HepG2 (cell line): Measurements from ENCODE around the gene RNU7-1.

Experiments
- ADNP ChIP-seq: sonication (generic); formaldehyde crosslinking; IDR thresholded peaks from 2 replicates; pipeline ENCODE4 v1.4.0; 2020; ENCODE audit warnings: missing genetic modification reagents
- CEBPB ChIP-seq: IDR thresholded peaks from 2 replicates; pipeline ENCODE4 v1.6.1; 2011; ENCODE audit warnings: low read depth, low read length, improper control_type of control experiment, borderline replicate concordance
- IRF2 ChIP-seq: IDR thresholded peaks from 2 replicates; pipeline ENCODE4 v1.6.1; 2018; ENCODE audit warnings: missing genetic modification reagents, missing compliant biosample characterization
- MTA1 ChIP-seq: sonication (generic); formaldehyde crosslinking; IDR thresholded peaks from 2 replicates; pipeline ENCODE4 v1.4.0; 2020; ENCODE audit warnings: missing genetic modification reagents, mild to moderate bottlenecking, borderline replicate concordance
- SYNCRIP ChIP-seq: fragments of 200-400 bp; formaldehyde crosslinking; IDR thresholded peaks from 2 replicates; pipeline ENCODE4 v1.6.1; 2018; ENCODE audit warnings: mild to moderate bottlenecking, low read depth, low read length; ENCODE audit not compliant: insufficient read depth
- TBP ChIP-seq: sonication (generic); formaldehyde crosslinking; IDR thresholded peaks from 2 replicates; pipeline ENCODE4 v1.5.0; 2020; ENCODE audit warnings: missing genetic modification reagents
- ZNF792 ChIP-seq: IDR thresholded peaks from 2 replicates; pipeline ENCODE4 v1.6.1; 2016
- TF ChIP-seq, protein P1 (sequence below), 2 experiments: sonication (generic) in 1 of 2; formaldehyde crosslinking in 1 of 2; IDR thresholded peaks; 2 replicates each; pipeline versions ENCODE4 v1.5.1 to v1.6.1; 2011 to 2020; ENCODE audit warnings: borderline replicate concordance in 1 of 2, low read depth in 1 of 2, low read length in 1 of 2, mild to moderate bottlenecking in 1 of 2, missing genetic modification reagents in 1 of 2, moderate library complexity in 1 of 2
- TF ChIP-seq, protein P2 (sequence below), 2 experiments: fragments of 450-650 bp in 1 of 2; sonication (generic) in 1 of 2; formaldehyde crosslinking in 1 of 2; IDR thresholded peaks; 2 replicates each; pipeline versions ENCODE4 v1.6.1 to v1.8.0; 2016 to 2022; ENCODE audit warnings: antibody characterized with exemption in 1 of 2, mild to moderate bottlenecking in 1 of 2, missing genetic modification reagents in 1 of 2
- TF ChIP-seq, protein P3 (sequence below): sonication (generic); formaldehyde crosslinking; IDR thresholded peaks from 2 replicates; pipeline ENCODE4 v1.4.0; 2020; ENCODE audit warnings: missing genetic modification reagents
- TF ChIP-seq, protein P4 (sequence below): sonication (generic); formaldehyde crosslinking; IDR thresholded peaks from 2 replicates; pipeline ENCODE4 v1.8.0; 2022; ENCODE audit warnings: missing genetic modification reagents, low read depth, mild to moderate bottlenecking, borderline replicate concordance
- TF ChIP-seq, protein P5 (sequence below): sonication (generic); formaldehyde crosslinking; IDR thresholded peaks from 2 replicates; pipeline ENCODE4 v1.5.0; 2020; ENCODE audit warnings: missing genetic modification reagents, mild to moderate bottlenecking, borderline replicate concordance

DNA sequence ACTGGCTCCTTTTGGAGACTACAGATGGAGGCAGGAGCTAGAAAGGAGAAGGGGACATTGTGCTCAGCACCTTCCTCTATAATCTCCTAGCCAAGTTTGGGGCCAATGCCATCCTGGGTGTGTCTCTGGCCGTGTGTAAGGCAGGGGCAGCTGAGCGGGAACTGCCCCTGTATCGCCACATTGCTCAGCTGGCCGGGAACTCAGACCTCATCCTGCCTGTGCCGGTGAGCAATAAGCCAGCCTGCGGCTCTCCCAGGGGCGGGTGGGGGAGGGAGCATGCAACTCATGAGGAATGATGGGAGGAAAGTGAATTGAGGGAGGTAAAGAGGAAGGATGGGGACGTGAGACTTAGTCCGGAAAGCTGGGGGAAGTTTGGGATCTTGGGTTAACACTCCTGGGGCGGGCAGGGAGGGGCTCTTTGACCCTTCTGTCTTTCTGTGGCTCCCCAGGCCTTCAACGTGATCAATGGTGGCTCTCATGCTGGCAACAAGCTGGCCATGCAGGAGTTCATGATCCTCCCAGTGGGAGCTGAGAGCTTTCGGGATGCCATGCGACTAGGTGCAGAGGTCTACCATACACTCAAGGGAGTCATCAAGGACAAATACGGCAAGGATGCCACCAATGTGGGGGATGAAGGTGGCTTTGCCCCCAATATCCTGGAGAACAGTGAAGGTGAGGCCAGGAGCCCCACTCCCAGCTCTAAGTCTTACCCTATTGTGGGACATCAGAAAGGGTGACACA, 26.0 kb upstream of the RNU7-1 start:
- TF ChIP-seq MTA1 (CRISPR knock-in tag): no peak
- TF ChIP-seq, protein P1, sequence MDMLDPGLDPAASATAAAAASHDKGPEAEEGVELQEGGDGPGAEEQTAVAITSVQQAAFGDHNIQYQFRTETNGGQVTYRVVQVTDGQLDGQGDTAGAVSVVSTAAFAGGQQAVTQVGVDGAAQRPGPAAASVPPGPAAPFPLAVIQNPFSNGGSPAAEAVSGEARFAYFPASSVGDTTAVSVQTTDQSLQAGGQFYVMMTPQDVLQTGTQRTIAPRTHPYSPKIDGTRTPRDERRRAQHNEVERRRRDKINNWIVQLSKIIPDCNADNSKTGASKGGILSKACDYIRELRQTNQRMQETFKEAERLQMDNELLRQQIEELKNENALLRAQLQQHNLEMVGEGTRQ (IDR thresholded peaks at IDR 0.05; ENCODE audit: low read depth, low read length): no peak
- TF ChIP-seq, protein P1 (CRISPR knock-in tag; IDR thresholded peaks at IDR 0.05; ENCODE audit: borderline replicate concordance): no peak
- TF ChIP-seq, protein P2, sequence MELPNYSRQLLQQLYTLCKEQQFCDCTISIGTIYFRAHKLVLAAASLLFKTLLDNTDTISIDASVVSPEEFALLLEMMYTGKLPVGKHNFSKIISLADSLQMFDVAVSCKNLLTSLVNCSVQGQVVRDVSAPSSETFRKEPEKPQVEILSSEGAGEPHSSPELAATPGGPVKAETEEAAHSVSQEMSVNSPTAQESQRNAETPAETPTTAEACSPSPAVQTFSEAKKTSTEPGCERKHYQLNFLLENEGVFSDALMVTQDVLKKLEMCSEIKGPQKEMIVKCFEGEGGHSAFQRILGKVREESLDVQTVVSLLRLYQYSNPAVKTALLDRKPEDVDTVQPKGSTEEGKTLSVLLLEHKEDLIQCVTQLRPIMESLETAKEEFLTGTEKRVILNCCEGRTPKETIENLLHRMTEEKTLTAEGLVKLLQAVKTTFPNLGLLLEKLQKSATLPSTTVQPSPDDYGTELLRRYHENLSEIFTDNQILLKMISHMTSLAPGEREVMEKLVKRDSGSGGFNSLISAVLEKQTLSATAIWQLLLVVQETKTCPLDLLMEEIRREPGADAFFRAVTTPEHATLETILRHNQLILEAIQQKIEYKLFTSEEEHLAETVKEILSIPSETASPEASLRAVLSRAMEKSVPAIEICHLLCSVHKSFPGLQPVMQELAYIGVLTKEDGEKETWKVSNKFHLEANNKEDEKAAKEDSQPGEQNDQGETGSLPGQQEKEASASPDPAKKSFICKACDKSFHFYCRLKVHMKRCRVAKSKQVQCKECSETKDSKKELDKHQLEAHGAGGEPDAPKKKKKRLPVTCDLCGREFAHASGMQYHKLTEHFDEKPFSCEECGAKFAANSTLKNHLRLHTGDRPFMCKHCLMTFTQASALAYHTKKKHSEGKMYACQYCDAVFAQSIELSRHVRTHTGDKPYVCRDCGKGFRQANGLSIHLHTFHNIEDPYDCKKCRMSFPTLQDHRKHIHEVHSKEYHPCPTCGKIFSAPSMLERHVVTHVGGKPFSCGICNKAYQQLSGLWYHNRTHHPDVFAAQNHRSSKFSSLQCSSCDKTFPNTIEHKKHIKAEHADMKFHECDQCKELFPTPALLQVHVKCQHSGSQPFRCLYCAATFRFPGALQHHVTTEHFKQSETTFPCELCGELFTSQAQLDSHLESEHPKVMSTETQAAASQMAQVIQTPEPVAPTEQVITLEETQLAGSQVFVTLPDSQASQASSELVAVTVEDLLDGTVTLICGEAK (IDR thresholded peaks at IDR 0.05): no peak
- TF ChIP-seq, protein P2 (CRISPR knock-in tag; IDR thresholded peaks at IDR 0.05): no peak
- no peak for TF ChIP-seq CEBPB
- TF ChIP-seq, protein P3, sequence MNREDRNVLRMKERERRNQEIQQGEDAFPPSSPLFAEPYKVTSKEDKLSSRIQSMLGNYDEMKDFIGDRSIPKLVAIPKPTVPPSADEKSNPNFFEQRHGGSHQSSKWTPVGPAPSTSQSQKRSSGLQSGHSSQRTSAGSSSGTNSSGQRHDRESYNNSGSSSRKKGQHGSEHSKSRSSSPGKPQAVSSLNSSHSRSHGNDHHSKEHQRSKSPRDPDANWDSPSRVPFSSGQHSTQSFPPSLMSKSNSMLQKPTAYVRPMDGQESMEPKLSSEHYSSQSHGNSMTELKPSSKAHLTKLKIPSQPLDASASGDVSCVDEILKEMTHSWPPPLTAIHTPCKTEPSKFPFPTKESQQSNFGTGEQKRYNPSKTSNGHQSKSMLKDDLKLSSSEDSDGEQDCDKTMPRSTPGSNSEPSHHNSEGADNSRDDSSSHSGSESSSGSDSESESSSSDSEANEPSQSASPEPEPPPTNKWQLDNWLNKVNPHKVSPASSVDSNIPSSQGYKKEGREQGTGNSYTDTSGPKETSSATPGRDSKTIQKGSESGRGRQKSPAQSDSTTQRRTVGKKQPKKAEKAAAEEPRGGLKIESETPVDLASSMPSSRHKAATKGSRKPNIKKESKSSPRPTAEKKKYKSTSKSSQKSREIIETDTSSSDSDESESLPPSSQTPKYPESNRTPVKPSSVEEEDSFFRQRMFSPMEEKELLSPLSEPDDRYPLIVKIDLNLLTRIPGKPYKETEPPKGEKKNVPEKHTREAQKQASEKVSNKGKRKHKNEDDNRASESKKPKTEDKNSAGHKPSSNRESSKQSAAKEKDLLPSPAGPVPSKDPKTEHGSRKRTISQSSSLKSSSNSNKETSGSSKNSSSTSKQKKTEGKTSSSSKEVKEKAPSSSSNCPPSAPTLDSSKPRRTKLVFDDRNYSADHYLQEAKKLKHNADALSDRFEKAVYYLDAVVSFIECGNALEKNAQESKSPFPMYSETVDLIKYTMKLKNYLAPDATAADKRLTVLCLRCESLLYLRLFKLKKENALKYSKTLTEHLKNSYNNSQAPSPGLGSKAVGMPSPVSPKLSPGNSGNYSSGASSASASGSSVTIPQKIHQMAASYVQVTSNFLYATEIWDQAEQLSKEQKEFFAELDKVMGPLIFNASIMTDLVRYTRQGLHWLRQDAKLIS (CRISPR knock-in tag): no peak
- no peak for TF ChIP-seq TBP (CRISPR knock-in tag)
- TF ChIP-seq, protein P4, sequence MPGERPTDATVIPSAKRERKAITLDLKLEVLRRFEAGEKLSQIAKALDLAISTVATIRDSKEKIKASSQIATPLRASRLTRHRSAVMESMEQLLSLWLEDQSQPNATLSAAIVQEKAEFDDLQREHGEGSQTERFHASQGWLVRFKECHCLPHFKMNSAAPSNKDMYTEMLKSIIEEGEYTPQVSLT: no peak
- TF ChIP-seq ADNP: no peak
- no peak for TF ChIP-seq IRF2 (CRISPR knock-in tag)
- TF ChIP-seq ZNF792: no peak
- TF ChIP-seq, protein P5, sequence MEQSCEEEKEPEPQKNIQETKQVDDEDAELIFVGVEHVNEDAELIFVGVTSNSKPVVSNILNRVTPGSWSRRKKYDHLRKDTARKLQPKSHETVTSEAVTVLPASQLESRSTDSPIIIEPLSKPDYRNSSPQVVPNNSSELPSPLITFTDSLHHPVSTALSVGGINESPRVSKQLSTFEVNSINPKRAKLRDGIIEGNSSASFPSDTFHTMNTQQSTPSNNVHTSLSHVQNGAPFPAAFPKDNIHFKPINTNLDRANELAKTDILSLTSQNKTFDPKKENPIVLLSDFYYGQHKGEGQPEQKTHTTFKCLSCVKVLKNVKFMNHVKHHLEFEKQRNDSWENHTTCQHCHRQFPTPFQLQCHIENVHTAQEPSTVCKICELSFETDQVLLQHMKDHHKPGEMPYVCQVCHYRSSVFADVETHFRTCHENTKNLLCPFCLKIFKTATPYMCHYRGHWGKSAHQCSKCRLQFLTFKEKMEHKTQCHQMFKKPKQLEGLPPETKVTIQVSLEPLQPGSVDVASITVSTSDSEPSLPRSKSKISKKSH: no peak
- no peak for TF ChIP-seq SYNCRIP
